GM18520 (cell line): ENCODE data around the gene NLRC5.

ENCODE experiments used
- ATAC-seq: cut with Tn5 transposase; IDR thresholded peaks from one replicate; pipeline ENCODE4 v1.9.1; 2021; ENCODE audit not compliant: unreplicated experiment

NLRC5 gene

GRCh38 chr16:57118461-57119084 lies 129.2 kb downstream of the NLRC5 start:
- ATAC-seq = no peak

- ATAC-seq = no peak
Measured at GRCh38 chr16:57123216-57123973, 134.0 kb downstream of the NLRC5 start.

DNA sequence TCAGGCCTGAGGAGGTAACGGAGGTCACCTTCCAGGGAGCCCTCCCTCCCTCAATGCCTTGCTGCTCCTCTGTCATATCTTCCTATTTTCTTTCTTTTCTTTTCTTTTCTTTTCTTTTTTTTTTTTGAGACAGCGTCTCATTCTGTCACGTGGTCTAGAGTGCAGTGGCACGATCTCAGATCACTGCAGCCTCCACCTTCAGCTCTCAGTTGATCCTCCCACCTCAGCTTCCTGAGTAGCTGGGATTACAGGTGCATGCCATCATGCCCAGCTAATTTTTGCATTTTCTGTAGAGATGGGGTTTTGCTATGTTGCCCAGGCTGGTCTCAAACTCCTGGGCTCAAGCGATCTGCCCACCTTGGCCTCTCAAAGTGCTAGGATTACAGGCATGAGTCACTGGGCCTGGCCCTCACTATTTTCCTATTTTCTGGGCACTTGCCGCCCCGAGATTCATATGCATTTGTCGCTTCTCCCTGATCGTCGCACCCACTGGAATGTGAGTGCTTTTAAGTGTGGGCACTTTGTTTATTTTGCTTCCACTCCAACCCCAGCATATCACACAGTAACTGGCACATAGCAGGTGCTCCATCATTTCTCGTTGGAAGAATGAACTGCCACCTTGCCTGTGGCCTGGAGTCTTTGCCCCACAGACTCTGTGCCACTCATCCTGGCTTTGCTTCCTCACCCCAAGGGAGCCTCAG lies 134.8 kb downstream of the NLRC5 start:
- no peak for ATAC-seq

- no peak for ATAC-seq
Measured at GRCh38 chr16:57125376-57125775, 136.0 kb downstream of the NLRC5 start.

GRCh38 chr16:57125969-57126368 lies 136.6 kb downstream of the NLRC5 start:
- no peak for ATAC-seq

- no peak for ATAC-seq
Measured at GRCh38 chr16:57126411-57126810, 137.1 kb downstream of the NLRC5 start.

DNA sequence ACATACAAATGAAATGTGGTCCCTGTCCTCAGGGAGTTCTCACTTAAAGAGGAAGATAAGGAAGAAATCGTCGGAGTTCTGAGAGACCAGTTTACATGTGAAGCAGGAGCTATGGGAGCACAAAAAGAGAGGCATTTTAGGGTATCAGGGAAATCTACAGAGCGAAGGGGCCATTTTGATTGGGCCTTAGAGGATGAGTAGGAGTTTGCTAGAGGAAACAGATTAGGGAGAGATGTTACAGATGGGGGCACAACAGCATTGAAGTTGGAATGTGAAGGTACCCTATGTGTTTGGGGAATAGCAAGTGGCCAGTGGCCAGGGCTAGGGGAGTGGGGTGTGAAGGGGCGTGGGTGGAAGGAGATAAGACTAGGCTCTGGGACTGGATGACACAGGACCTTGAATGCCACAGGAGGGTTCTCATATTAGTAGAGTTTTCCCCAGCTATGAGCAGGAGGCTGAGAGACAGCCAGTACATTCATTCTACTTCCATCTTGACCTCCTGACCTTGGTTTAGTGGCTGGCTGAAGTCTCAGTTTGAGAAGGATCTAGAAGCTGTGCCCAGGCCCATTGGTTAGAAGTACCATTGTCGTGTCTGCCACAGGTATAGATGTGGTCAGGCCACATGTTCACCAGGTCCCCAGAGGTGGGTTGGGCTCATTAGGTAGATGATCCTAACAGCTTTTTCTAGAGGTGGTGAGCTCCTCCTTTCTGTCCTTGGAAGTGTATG lies 137.8 kb downstream of the NLRC5 start:
- peak; percentile 64 for ATAC-seq

DNA sequence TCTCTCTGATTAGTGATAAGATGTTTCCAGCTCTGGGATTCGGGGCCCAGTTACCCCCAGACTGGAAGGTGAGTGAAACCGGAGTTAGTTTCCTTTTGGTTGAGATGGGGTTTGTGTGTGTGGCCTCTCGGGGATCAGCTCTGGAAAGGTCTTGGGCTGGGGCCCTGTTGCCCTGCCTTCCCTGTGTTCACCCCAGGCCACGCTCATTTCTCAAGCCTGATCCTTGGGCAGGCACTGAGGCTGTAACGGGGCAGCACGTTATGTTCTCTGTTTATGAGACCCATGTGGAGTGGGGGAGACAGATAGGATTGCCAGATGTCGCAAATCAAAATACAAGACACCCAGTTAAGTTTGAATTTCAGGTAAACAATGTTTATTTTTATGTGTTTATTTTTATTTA lies 138.5 kb downstream of the NLRC5 start:
- ATAC-seq = no peak

DNA sequence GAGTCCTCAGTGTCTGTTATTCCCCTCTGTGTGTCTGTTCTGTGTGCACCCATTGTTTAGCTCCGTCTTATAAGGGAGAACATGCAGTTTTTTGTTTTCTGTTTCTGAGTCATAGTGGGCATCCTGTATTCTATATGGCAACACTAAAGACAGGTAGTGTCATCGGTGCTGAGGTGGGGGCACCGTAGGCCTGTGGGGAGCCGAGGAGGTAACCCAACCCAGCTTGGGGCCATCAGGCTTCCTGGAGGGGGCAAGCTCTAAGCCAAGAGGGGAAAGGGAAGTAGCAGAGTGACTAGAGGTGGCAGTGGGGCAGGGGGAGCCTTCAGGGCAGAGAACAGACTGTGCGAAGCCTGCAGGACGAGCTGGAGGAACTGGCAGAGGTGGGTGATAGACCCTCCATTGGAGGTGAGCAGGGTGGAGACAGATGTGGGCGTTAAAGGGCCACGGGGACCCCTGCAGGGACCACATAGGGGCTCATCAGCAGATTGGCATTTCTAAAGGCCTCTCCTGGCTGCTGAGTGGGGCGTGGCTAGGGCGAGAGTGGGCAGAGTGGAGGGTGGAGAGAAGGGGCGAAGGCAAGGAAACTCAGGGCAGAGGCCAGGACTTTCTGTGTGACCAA lies 139.5 kb downstream of the NLRC5 start:
- no peak for ATAC-seq

DNA sequence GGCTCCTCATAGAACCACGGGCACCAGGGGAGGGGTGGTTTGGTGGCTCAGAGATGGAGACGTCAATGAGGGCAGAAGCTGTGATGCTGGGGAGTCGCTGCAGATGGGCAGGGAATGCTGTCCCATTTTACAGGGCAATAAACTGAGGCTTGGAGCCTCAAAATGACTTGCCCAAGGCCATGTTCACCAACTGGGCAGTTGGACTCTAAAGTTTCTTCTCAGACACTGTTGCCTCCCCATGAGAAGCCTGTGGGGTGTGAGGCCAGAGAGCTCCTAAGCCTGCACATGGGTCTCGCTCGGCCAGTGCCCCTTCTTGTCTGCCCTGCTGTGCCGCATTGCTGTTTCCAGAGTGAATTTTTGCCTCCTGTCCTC lies 141.6 kb downstream of the NLRC5 start:
- no peak for ATAC-seq

GRCh38 chr16:57131351-57131970 lies 142.1 kb downstream of the NLRC5 start:
- ATAC-seq = no peak

DNA sequence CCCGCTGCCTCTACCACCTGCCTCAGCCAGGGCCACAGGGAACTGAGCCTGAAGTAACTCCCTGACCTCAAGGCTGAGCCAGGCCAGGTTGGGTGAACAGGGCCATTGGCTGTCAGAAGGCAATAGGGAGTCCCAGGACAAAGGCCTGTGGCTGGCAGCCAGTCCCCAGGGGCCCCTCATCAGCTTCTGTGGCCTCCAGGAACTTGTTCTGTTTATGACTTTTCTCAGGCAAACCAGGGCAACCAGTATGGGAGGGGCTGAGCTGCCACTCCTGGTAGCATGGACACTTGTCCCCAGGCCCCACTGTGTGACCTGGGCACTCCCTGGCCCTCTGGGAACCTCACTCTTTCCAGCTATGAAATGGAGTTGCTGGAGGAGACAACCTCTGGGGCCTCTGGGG lies 143.1 kb downstream of the NLRC5 start:
- ATAC-seq = no peak

GRCh38 chr16:57133031-57133430 lies 143.7 kb downstream of the NLRC5 start:
- no peak for ATAC-seq
